MCF 10A (cell line): ENCODE results near the gene DNER. TPM values are rescaled to one million over a fixed set of nuclear protein-coding genes. Genes with fewer than 3 reads are reported as not detected.
"Not testable (repeated sequence)": the region's sequence is repeated elsewhere in the genome, so short reads cannot be mapped to it uniquely, and the experiment has no call there.

ENCODE experiments used
- BruUV-seq: library from RNA; stranded (reverse); fragments of 400-500 nt; replicated peaks from 2 replicates; lab custom pipeline; 2021; lab: Mats Ljungman, UMichigan
- CTCF ChIA-PET: fragments of 300-600 bp; sonication (Branson Sonifier 250); formaldehyde crosslinking; extraction: SDS; loops from one replicate; lab custom pipeline; 2021; ENCODE audit warnings: antibody characterized with exemption, inconsistent platforms; lab: Yijun Ruan, JAX
- POLR2A ChIA-PET: fragments of 300-600, 350-650 bp; sonication (Branson Sonifier 250); formaldehyde crosslinking; extraction: SDS; loops from one replicate; lab custom pipeline; 2020; ENCODE audit warnings: antibody characterized with exemption, inconsistent platforms; lab: Yijun Ruan, JAX
- DNase-seq: peaks from one replicate; pipeline ENCODE4 v3.0.0-alpha.2; 2018; ENCODE audit not compliant: unreplicated experiment
- H3K27ac Mint-ChIP-seq: one replicate; pipeline ENCODE4 v1.8.0; 2022; ENCODE audit warnings: mild to moderate bottlenecking, low read depth, mixed read lengths; ENCODE audit not compliant: unreplicated experiment
- H3K27me3 Mint-ChIP-seq: one replicate; pipeline ENCODE4 v1.8.0; 2022; ENCODE audit warnings: mixed read lengths; ENCODE audit not compliant: insufficient read depth, unreplicated experiment
- H3K36me3 Mint-ChIP-seq: one replicate; pipeline ENCODE4 v1.8.0; 2022; ENCODE audit warnings: mild to moderate bottlenecking, moderate library complexity, mixed read lengths; ENCODE audit not compliant: insufficient read depth, unreplicated experiment
- H3K4me1 Mint-ChIP-seq: one replicate; pipeline ENCODE4 v1.8.0; 2022; ENCODE audit warnings: mixed read lengths; ENCODE audit not compliant: insufficient read depth, unreplicated experiment
- H3K4me3 Mint-ChIP-seq: one replicate; pipeline ENCODE4 v1.8.0; 2022; ENCODE audit warnings: mild to moderate bottlenecking, moderate library complexity, mixed read lengths; ENCODE audit not compliant: unreplicated experiment
- H3K9me3 Mint-ChIP-seq: one replicate; pipeline ENCODE4 v1.8.0; 2022; ENCODE audit warnings: mixed read lengths; ENCODE audit not compliant: unreplicated experiment
- intact Hi-C: fragments of 100-400 bp; cut with micrococcal nuclease; formaldehyde crosslinking; loops from 2 replicates; pipeline ENCODE4 v1.14.1; 2022
- total RNA-seq: library from RNA; stranded (reverse); gene quantifications from 2 replicates; pipeline ENCODE4 v1.2.3, GENCODE V29; 2022
- TF ChIP-seq, protein P1 (sequence below): fragments of 200-600 bp; IDR thresholded peaks from one replicate; pipeline ENCODE4 v1.8.0; 2022; ENCODE audit warnings: antibody characterized with exemption, mild to moderate bottlenecking; ENCODE audit not compliant: unreplicated experiment

Gene DNER
- total RNA-seq, 1 experiment from 2014 or later: 49.2 TPM

- Mint-ChIP-seq H3K27ac (no peak overlapping the region), H3K4me1 (peaks cover 19% of the 10 kb centered on the region), H3K9me3 (no peaks in the 10 kb centered on the region), H3K36me3 (peaks cover 61% of the 10 kb centered on the region), H3K27me3 (no peaks in the 10 kb centered on the region), H3K4me3 (no peak overlapping the region)
- ChIA-PET CTCF (no interaction called here), POLR2A (interaction anchor here (1.7 kb wide), 1 partner anchor 12 kb away, joined by 4 read pairs; no protein-coding TSS in a partner anchor)
- BruUV-seq: no TSS peak
- no peak for DNase-seq
- TF ChIP-seq, protein P1, sequence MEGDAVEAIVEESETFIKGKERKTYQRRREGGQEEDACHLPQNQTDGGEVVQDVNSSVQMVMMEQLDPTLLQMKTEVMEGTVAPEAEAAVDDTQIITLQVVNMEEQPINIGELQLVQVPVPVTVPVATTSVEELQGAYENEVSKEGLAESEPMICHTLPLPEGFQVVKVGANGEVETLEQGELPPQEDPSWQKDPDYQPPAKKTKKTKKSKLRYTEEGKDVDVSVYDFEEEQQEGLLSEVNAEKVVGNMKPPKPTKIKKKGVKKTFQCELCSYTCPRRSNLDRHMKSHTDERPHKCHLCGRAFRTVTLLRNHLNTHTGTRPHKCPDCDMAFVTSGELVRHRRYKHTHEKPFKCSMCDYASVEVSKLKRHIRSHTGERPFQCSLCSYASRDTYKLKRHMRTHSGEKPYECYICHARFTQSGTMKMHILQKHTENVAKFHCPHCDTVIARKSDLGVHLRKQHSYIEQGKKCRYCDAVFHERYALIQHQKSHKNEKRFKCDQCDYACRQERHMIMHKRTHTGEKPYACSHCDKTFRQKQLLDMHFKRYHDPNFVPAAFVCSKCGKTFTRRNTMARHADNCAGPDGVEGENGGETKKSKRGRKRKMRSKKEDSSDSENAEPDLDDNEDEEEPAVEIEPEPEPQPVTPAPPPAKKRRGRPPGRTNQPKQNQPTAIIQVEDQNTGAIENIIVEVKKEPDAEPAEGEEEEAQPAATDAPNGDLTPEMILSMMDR: no peak
- intact Hi-C loops: no loop called here
Observed at GRCh38 chr2:229375251-229375650, 339.1 kb downstream of the DNER start.

GRCh38 chr2:229373311-229373710 is 341.0 kb downstream of the DNER start:
- H3K9me3 Mint-ChIP-seq, BruUV-seq, H3K27ac Mint-ChIP-seq, H3K4me3 Mint-ChIP-seq, POLR2A ChIA-PET, H3K27me3 Mint-ChIP-seq, intact Hi-C loops, DNase-seq: not testable (repeated sequence)
- Mint-ChIP-seq H3K4me1 (peaks cover 13% of the 10 kb centered on the region), H3K36me3 (peaks cover 54% of the 10 kb centered on the region)
- CTCF ChIA-PET: interaction anchor here (0.6 kb wide), 1 partner anchor 1673 kb away, joined by 3 read pairs; no protein-coding TSS in a partner anchor

DNA sequence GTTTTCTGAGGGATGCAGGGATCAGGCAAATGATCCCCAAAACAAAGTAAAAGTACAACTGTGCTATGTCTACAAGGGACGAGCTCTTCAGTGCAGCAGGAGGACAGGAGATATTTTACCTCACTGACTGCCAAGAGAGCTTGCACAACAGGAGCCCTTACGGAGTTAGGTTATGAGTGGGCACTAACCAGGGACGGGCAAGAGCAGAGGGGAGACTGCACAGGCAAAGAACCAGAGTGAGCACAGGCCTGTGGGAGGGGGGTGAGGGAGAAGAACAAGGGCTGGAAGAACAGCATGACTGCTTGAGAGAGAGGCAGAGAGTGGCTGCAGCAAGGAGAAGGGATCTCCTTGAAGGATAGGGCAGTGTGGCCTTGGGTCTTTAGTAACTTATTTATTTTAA is 342.1 kb downstream of the DNER start:
- H3K4me3 Mint-ChIP-seq: no peak overlapping the region
- POLR2A ChIA-PET: interaction anchor here (1.1 kb wide), 1 partner anchor 71 kb away, joined by 3 read pairs; no protein-coding TSS in a partner anchor
- DNase-seq: no peak
- intact Hi-C loops: no loop called here
- H3K27ac Mint-ChIP-seq: no peak overlapping the region
- H3K9me3 Mint-ChIP-seq: no peaks in the 10 kb centered on the region
- H3K27me3 Mint-ChIP-seq: no peaks in the 10 kb centered on the region
- CTCF ChIA-PET: interaction anchor here (0.7 kb wide), 1 partner anchor 29 kb away, joined by 6 read pairs; no protein-coding TSS in a partner anchor
- H3K36me3 Mint-ChIP-seq: peaks cover 52% of the 10 kb centered on the region
- TF ChIP-seq, protein P1: no peak
- peaks cover 5% of the 10 kb centered on the region for H3K4me1 Mint-ChIP-seq
- BruUV-seq: no TSS peak

DNA sequence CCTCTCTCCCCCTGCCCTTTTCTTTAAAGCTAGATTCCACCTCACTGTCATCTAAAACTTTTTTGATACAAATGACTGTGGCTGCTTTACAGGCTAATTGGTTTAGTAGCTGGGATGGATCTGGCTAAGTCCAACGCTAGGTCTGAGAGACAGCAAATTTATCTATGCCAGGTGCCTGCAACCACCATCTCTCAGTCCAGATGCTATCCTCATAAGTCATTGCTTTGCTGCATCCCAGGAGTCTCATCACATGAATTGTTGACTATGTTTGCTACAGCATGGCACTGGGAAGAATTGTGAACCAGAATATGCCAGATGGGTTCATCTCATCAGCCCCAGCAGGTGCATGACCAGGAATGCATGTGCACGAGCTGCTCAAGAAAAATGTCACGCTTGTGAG is 343.3 kb downstream of the DNER start:
- no peaks in the 10 kb centered on the region for H3K9me3 Mint-ChIP-seq
- POLR2A ChIA-PET: interaction anchor here (1.2 kb wide), 1 partner anchor 35 kb away, joined by 3 read pairs; no protein-coding TSS in a partner anchor
- DNase-seq: no peak
- H3K36me3 Mint-ChIP-seq: peaks cover 63% of the 10 kb centered on the region
- H3K4me3 Mint-ChIP-seq: no peak overlapping the region
- no TSS peak for BruUV-seq
- peaks cover 5% of the 10 kb centered on the region for H3K4me1 Mint-ChIP-seq
- intact Hi-C loops: no loop called here
- H3K27me3 Mint-ChIP-seq: no peaks in the 10 kb centered on the region
- TF ChIP-seq, protein P1: no peak
- CTCF ChIA-PET: interaction anchor here (0.6 kb wide), 1 partner anchor 237 kb away, joined by 3 read pairs; no protein-coding TSS in a partner anchor
- no peak overlapping the region for H3K27ac Mint-ChIP-seq
